Measurements from ENCODE around the gene RUNX2. TPM values are rescaled to one million over a fixed set of nuclear protein-coding genes. Genes with fewer than 3 reads are reported as not detected.

RUNX2 gene
- total RNA-seq, 2 experiments from 2014 or later: 0.27 to 0.44 TPM

DNA sequence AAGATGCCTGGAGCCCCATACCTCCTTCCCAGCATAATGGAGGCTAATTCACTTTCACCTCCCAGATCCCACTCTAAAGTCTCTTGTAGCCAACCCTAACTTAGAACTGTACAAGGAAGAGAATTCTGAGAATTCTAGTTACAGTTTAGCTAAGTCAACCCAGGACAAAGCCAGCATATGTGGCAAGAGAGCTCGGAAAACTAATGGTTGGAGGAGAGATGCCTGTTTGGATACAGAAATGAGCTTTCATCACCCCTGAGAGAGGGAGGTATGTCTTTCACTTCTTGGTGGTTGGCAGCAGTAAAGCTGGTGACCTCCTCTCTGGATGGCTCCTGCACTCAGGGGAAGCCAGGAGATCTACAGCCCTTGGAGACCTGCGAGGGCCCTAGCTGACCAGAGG, 302.2 kb downstream of the RUNX2 start:
- no peaks in the 10 kb centered on the region for H4K20me1 ChIP-seq (ENCODE audit: insufficient read depth, low read length)
- no peaks in the 10 kb centered on the region for H3K4me1 ChIP-seq (ENCODE audit: insufficient read depth, low read length, poor library complexity, severe bottlenecking)
- no peaks in the 10 kb centered on the region for H3K9me2 ChIP-seq (ENCODE audit: insufficient read depth, low read length)
- intact Hi-C loops (cut with micrococcal nuclease; ENCODE audit: unreplicated experiment): no loop called here
- no peaks in the 10 kb centered on the region for H3K79me2 ChIP-seq (ENCODE audit: insufficient read depth, low read depth, low read length)
- no peaks in the 10 kb centered on the region for H3K9me3 ChIP-seq (ENCODE audit: low read length)
- H3K4me2 ChIP-seq (ENCODE audit: low read length): no peak overlapping the region
- ChIA-PET POLR2A (no interaction called here), CTCF (ENCODE audit: unreplicated experiment) (no interaction called here)
- H3K36me3 ChIP-seq (ENCODE audit: insufficient read depth, low read length): no peaks in the 10 kb centered on the region
- no TSS peak for BruUV-seq (replicated peaks)
- no peak for TF ChIP-seq EZH2phosphoT487 (IDR thresholded peaks at IDR 0.05; ENCODE audit: borderline replicate concordance, low read depth, low read length)
- TF ChIP-seq, protein P1, sequence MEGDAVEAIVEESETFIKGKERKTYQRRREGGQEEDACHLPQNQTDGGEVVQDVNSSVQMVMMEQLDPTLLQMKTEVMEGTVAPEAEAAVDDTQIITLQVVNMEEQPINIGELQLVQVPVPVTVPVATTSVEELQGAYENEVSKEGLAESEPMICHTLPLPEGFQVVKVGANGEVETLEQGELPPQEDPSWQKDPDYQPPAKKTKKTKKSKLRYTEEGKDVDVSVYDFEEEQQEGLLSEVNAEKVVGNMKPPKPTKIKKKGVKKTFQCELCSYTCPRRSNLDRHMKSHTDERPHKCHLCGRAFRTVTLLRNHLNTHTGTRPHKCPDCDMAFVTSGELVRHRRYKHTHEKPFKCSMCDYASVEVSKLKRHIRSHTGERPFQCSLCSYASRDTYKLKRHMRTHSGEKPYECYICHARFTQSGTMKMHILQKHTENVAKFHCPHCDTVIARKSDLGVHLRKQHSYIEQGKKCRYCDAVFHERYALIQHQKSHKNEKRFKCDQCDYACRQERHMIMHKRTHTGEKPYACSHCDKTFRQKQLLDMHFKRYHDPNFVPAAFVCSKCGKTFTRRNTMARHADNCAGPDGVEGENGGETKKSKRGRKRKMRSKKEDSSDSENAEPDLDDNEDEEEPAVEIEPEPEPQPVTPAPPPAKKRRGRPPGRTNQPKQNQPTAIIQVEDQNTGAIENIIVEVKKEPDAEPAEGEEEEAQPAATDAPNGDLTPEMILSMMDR (conservative IDR thresholded peaks at IDR 0.05; ENCODE audit: low read length): no peak
- H3K27ac ChIP-seq (ENCODE audit: low read depth, low read length, poor library complexity, severe bottlenecking): no peak overlapping the region
- no peak for DNase-seq (ENCODE audit: low spot score)
- H2AFZ ChIP-seq (ENCODE audit: low read length): no peak overlapping the region
- no peak overlapping the region for H3K4me3 ChIP-seq (ENCODE audit: low read depth, low read length, poor library complexity, severe bottlenecking)

DNA sequence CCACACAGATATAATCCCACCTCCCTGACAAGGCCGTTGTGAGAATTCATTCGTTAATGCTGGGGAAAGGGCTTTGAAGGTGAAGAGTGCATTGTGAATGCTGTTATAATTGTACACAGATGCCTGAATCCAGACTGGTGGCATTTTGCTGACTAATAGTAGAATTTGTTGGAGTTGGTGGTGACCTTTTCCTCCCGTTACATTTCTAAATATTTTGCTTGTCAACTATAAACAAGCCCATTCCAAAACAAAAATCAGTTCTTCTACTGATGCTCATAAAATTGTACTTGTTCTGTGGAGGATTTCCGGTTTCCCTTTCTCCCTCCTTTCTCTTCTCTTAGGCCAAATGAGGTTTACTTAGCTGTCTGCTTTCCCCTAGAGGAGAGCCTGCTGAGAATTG, 302.7 kb downstream of the RUNX2 start:
- no peak overlapping the region for H2AFZ ChIP-seq (ENCODE audit: low read length)
- H3K4me2 ChIP-seq (ENCODE audit: low read length): no peak overlapping the region
- intact Hi-C loops (cut with micrococcal nuclease; ENCODE audit: unreplicated experiment): no loop called here
- H3K79me2 ChIP-seq (ENCODE audit: insufficient read depth, low read depth, low read length): no peaks in the 10 kb centered on the region
- no peaks in the 10 kb centered on the region for H3K9me2 ChIP-seq (ENCODE audit: insufficient read depth, low read length)
- TF ChIP-seq EZH2phosphoT487 (IDR thresholded peaks at IDR 0.05; ENCODE audit: borderline replicate concordance, low read depth, low read length): no peak
- TF ChIP-seq, protein P1 (conservative IDR thresholded peaks at IDR 0.05; ENCODE audit: low read length): no peak
- H3K4me3 ChIP-seq (ENCODE audit: low read depth, low read length, poor library complexity, severe bottlenecking): no peak overlapping the region
- H3K9me3 ChIP-seq (ENCODE audit: low read length): no peaks in the 10 kb centered on the region
- H3K4me1 ChIP-seq (ENCODE audit: insufficient read depth, low read length, poor library complexity, severe bottlenecking): no peaks in the 10 kb centered on the region
- H3K27ac ChIP-seq (ENCODE audit: low read depth, low read length, poor library complexity, severe bottlenecking): no peak overlapping the region
- CTCF ChIA-PET (ENCODE audit: unreplicated experiment): no interaction called here
- POLR2A ChIA-PET: no interaction called here
- no peaks in the 10 kb centered on the region for H3K36me3 ChIP-seq (ENCODE audit: insufficient read depth, low read length)
- DNase-seq (ENCODE audit: low spot score): no peak
- H4K20me1 ChIP-seq (ENCODE audit: insufficient read depth, low read length): no peaks in the 10 kb centered on the region
- BruUV-seq (replicated peaks): no TSS peak

- Histone ChIP-seq H2AFZ (ENCODE audit: low read length) (no peak overlapping the region), H3K9me2 (ENCODE audit: insufficient read depth, low read length) (no peaks in the 10 kb centered on the region), H3K4me2 (ENCODE audit: low read length) (no peak overlapping the region), H4K20me1 (ENCODE audit: insufficient read depth, low read length) (no peaks in the 10 kb centered on the region), H3K4me1 (ENCODE audit: insufficient read depth, low read length, poor library complexity, severe bottlenecking) (no peaks in the 10 kb centered on the region), H3K36me3 (ENCODE audit: insufficient read depth, low read length) (no peaks in the 10 kb centered on the region), H3K27ac (ENCODE audit: low read depth, low read length, poor library complexity, severe bottlenecking) (no peak overlapping the region), H3K79me2 (ENCODE audit: insufficient read depth, low read depth, low read length) (no peaks in the 10 kb centered on the region), H3K4me3 (ENCODE audit: low read depth, low read length, poor library complexity, severe bottlenecking) (no peak overlapping the region), H3K9me3 (ENCODE audit: low read length) (no peaks in the 10 kb centered on the region)
- BruUV-seq (replicated peaks): no TSS peak
- no peak for DNase-seq (ENCODE audit: low spot score)
- ChIA-PET CTCF (ENCODE audit: unreplicated experiment) (no interaction called here), POLR2A (no interaction called here)
- intact Hi-C loops (cut with micrococcal nuclease; ENCODE audit: unreplicated experiment): no loop called here
- no peak for TF ChIP-seq EZH2phosphoT487 (IDR thresholded peaks at IDR 0.05; ENCODE audit: borderline replicate concordance, low read depth, low read length)
- TF ChIP-seq, protein P1 (conservative IDR thresholded peaks at IDR 0.05; ENCODE audit: low read length): no peak
These were observed 303.3 kb downstream of the RUNX2 start for GRCh38 chr6:45631396-45631795.

Measured in OCI-LY7 (cell line).